T-helper 1 cell treated with Interleukin-12 subunit alpha and Interleukin-12 subunit beta and Interleukin-4 antibody, amounts not matched to agents 30 μg/mL and 1 μg/mL, for 36 hours (primary cell): ENCODE measurements around the gene ARHGAP26.
A peak's percentile ranks its signal among the peaks of the same experiment; 100 is the strongest.
"Not testable (repeated sequence)": the region's sequence is repeated elsewhere in the genome, so short reads cannot be mapped to it uniquely, and the experiment has no call there.

Experiments
- H3K27ac Mint-ChIP-seq: one replicate; pipeline ENCODE4 v1.8.0; 2021; ENCODE audit warnings: mild to moderate bottlenecking, mixed read lengths
- H3K27me3 Mint-ChIP-seq: one replicate; pipeline ENCODE4 v1.8.0; 2021; ENCODE audit warnings: low read depth, mixed read lengths
- H3K36me3 Mint-ChIP-seq: one replicate; pipeline ENCODE4 v1.8.0; 2021; ENCODE audit warnings: low read depth, mixed read lengths
- H3K4me1 Mint-ChIP-seq: one replicate; pipeline ENCODE4 v1.8.0; 2021; ENCODE audit warnings: low read depth, mixed read lengths
- H3K4me3 Mint-ChIP-seq: one replicate; pipeline ENCODE4 v1.8.0; 2021; ENCODE audit warnings: mild to moderate bottlenecking, moderate library complexity, mixed read lengths
- H3K9me3 Mint-ChIP-seq: one replicate; pipeline ENCODE4 v1.8.0; 2021; ENCODE audit warnings: mixed read lengths

Gene ARHGAP26

DNA sequence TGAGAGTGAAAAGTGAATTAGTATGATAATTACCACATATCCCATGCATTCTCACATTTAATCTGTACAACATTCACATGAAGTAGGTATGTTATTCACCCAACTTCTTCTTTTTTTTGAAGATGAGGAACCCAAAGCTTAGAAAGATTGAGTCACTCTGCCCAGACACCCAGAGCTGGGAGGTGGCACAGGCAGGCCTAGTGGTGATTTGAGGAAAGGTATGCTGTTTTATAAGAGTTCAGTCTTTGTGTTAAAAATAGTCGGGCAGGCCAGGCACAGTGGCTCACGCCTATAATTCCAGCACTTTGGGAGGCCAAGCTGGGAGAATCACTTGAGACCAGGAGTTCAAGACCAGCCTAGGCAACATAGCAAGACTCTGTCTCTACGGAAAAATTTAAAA, 348.0 kb downstream of the ARHGAP26 start:
- H3K4me3 Mint-ChIP-seq = no peak overlapping the region

DNA sequence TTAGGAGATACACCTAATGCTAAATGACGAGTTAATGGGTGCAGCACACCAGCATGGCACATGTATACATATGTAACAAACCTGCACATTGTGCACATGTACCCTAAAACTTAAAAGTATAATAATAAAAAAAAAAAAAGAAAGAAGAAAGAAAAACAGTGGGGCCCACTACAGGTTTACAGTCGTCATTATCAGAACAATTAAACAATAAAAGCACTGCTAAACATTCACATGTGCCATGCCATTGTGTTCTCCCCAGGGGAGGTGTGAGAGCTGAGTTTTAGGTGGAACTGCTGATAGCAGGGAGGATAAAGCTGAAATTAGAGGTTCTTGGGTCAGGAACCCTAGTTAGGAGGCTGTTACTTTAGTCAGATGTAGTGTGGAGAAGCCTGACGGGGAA, 348.6 kb downstream of the ARHGAP26 start:
- peaks cover 20% of the 10 kb centered on the region for H3K4me1 Mint-ChIP-seq
- H3K27ac Mint-ChIP-seq, H3K27me3 Mint-ChIP-seq, H3K4me3 Mint-ChIP-seq, H3K9me3 Mint-ChIP-seq: not testable (repeated sequence)
- H3K36me3 Mint-ChIP-seq = peaks cover 12% of the 10 kb centered on the region

More for the DNA sequence above, 348.0 kb downstream of the ARHGAP26 start:
- peaks cover 12% of the 10 kb centered on the region for H3K36me3 Mint-ChIP-seq
- no peak overlapping the region for H3K27ac Mint-ChIP-seq
- no peaks in the 10 kb centered on the region for H3K27me3 Mint-ChIP-seq
- no peaks in the 10 kb centered on the region for H3K9me3 Mint-ChIP-seq
- H3K4me1 Mint-ChIP-seq = peaks cover 20% of the 10 kb centered on the region

DNA sequence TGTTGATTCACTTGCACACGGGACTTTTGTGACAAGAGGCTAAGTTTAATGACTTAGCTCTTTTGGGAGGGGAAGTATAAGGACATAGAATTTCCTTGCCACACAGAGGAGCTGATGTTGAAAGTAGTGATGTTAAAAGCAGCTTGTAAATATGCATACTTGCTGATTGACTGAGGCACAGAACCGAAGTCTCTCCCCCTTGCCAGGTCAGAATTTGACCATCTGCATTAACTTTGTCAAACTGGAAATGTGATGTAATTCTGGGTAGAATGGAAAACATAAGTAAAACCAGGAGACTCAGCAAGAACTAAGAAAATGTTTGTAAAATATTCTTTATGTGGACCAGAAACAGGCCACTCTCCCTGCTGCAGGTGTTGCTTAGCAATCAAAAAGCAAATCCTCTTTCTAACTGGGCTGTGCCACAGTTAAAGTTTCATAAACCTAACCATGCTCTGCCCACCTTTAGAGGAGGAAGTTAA, 349.2 kb downstream of the ARHGAP26 start:
- Mint-ChIP-seq H3K4me1 (peaks cover 19% of the 10 kb centered on the region), H3K4me3 (no peak overlapping the region), H3K36me3 (peaks cover 12% of the 10 kb centered on the region), H3K27me3 (no peaks in the 10 kb centered on the region), H3K9me3 (no peaks in the 10 kb centered on the region), H3K27ac (peak overlapping the region; percentile 21)

DNA sequence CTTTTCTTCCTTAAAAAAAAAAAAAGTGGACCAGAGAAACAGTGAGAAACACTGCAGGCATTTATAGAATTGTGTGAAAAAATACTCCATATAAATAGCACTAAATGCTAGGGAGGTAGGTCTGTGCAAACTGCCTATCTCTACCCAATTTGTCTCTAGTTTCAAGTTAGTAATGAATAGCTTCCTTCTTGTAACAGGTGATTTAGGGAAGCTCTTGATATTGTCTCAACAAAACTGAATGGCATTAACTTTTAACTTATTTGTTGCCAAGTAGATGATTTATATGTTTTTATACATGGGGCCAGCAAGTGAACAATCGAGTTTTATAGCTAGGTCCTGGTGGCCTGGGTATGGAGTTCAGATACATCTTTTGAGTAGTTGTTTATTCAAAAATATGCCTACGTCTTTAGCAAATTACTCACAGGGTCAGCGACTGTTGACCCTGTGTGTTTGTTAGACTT, 349.7 kb downstream of the ARHGAP26 start:
- Mint-ChIP-seq H3K36me3 (peaks cover 12% of the 10 kb centered on the region), H3K4me3 (no peak overlapping the region), H3K27ac (no peak overlapping the region), H3K27me3 (no peaks in the 10 kb centered on the region), H3K4me1 (peaks cover 16% of the 10 kb centered on the region), H3K9me3 (no peaks in the 10 kb centered on the region)

DNA sequence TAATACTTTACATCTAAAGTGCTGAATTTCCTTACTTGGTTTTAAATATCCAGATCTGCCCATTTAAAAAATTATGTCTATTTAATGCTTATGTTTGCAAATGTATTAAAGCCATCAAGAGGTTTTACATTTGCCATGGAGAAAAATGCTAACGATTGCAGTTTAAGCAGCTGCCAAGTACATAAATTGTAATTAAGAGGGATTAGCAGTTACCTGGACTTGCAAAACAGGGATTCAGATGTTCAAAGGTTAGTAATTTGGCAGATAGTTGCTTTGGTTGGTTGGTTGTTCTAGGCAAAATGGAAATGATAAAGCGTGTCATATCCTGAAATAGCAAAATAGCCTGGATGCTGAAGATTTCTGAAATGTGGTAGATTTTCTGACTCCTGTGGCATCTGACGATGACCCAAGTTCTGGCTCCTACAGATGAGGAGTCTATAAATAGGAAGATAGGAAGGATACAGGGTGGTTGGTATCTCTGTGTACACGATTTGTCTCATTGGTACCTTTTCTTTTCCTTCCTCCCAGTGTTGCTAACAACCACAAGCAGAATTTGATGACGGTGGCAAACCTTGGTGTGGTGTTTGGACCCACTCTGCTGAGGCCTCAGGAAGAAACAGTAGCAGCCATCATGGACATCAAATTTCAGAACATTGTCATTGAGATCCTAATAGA, 350.4 kb downstream of the ARHGAP26 start:
- Mint-ChIP-seq H3K4me1 (peaks cover 16% of the 10 kb centered on the region), H3K27me3 (no peaks in the 10 kb centered on the region), H3K36me3 (peaks cover 13% of the 10 kb centered on the region), H3K27ac (no peak overlapping the region), H3K9me3 (no peaks in the 10 kb centered on the region), H3K4me3 (no peak overlapping the region)

DNA sequence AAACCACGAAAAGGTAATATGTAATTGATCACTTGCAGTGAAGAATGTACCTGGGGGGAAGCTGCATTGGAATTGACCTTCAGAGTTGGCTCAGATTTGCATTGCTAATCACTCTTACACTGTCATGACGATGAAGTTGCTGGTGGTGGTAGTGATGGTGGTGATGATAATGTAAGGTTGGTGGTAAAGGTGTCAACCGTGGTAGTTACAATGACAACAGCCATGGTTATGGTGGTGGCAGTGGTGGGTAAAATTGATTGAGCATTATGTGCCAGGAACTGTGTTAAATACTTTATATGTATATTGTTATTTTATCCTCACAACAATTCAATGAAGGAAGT, 350.9 kb downstream of the ARHGAP26 start:
- H3K27me3 Mint-ChIP-seq = no peaks in the 10 kb centered on the region
- no peak overlapping the region for H3K4me3 Mint-ChIP-seq
- H3K9me3 Mint-ChIP-seq = no peaks in the 10 kb centered on the region
- peaks cover 16% of the 10 kb centered on the region for H3K4me1 Mint-ChIP-seq
- H3K27ac Mint-ChIP-seq = no peak overlapping the region
- H3K36me3 Mint-ChIP-seq = peaks cover 13% of the 10 kb centered on the region

DNA sequence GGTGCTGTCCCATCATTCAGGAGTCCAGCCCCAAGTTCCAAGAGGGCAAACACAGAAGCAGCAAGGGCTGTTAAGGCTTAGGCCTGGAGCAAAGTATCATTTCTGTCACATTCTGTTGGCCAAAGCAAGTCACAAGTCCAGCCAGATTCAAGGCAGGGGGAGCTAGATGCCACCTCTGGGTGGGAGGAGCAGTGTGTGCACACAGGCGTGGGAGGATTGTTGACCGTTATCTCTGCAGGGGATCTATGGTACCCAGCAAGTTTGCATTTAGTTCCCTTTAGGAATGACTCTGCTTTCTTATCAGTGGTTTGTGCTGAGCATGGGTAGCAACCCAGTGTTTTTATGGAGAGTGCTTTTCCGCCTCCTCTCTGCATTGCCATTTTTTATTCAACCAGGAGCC, 354.4 kb downstream of the ARHGAP26 start:
- H3K4me3 Mint-ChIP-seq = no peak overlapping the region
- H3K27ac Mint-ChIP-seq = no peak overlapping the region
- H3K36me3 Mint-ChIP-seq = peaks cover 16% of the 10 kb centered on the region
- H3K4me1 Mint-ChIP-seq = peaks cover 6% of the 10 kb centered on the region
- no peaks in the 10 kb centered on the region for H3K9me3 Mint-ChIP-seq
- no peaks in the 10 kb centered on the region for H3K27me3 Mint-ChIP-seq

DNA sequence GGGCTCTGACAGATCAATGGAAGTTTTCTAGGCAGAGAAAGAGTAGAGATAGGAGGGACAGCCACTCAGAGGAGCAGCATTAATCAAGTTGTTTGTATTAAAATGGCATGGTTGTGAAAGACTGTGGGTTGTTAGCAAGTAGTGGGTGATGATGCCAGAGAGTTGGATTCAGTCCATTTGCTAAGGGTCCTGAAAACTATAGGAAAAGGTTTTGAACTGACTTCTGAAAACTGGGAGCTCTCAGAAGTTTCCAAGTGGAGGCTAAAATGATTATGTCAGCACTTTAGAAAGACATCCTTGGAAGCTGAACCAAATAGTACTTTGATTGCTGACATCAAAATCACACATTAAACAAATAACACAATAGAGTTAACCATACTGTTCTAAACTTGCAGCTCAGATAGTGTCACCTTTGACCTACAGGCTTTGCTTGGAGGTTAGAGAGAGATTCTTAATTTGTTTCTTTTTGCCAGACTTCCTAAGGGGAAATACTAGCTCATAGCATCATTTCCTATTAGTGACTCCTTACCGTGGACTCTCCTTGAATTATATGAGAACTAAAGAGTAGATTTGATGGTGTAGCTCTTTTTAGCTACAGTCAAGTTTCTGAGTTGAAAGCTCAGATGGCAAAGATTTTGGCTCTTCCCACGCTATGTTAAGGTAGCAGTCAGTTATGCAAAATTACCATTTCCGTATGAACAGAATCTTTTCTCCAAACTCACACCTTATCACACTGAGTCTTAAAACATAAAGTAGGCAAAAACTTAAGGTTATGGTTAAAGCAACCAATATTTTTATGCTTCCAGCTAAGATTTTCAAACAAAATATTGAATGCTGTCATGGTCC, 356.2 kb downstream of the ARHGAP26 start:
- no peaks in the 10 kb centered on the region for H3K27me3 Mint-ChIP-seq
- H3K4me3 Mint-ChIP-seq = no peak overlapping the region
- H3K4me1 Mint-ChIP-seq = no peaks in the 10 kb centered on the region
- no peak overlapping the region for H3K27ac Mint-ChIP-seq
- peaks cover 9% of the 10 kb centered on the region for H3K36me3 Mint-ChIP-seq
- no peaks in the 10 kb centered on the region for H3K9me3 Mint-ChIP-seq

DNA sequence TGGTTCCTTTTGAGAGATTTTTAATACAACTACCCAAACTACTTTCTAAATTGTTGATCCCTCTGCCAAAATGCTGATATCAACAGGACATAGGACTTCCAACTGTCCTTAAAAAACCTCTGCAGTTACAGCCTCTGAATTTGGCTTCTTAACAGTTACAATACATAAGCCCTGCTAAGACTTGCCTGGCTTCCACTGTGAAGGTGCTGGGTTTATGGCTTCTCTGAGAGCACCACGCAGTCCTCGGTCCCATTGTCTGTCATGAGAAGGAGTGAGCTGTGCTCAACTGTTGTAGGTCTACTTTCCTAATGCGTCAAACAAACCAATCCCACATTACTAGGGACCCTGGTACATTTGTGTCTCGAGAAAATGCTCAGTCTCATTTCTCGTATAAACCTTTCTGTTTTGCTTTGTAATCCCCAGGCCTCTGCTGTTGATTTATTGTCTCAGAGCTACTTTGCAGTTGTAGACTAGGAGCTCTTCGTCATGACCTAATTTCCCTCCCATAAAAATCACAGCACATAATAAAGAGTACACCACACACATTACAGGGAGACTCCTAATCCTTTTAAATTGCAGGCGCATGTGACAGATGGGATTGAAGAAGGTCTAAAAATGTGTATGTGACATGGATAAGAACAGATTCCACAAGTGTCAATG, 358.4 kb downstream of the ARHGAP26 start:
- H3K4me1 Mint-ChIP-seq = no peaks in the 10 kb centered on the region
- H3K27me3 Mint-ChIP-seq = no peaks in the 10 kb centered on the region
- H3K4me3 Mint-ChIP-seq = no peak overlapping the region
- no peaks in the 10 kb centered on the region for H3K9me3 Mint-ChIP-seq
- no peak overlapping the region for H3K27ac Mint-ChIP-seq
- peaks cover 4% of the 10 kb centered on the region for H3K36me3 Mint-ChIP-seq

DNA sequence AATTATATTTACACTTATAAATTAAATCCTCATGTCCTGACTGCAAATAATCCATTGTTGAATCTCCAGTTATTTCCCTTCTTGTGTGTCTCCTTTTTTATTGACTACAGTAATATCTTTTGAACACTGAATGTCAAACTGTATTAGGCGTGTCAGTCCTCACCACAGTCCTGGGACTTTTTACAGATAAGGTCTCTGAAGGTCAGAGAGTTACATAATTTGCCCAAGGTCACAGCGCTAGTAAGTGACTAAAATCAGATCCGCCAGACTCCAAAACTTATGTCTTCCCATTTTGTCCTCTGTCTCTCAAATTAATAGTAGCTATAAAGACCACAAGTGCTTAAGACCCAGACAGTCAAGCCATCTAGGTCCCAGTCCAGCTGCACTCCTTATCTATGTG, 359.0 kb downstream of the ARHGAP26 start:
- peaks cover 4% of the 10 kb centered on the region for H3K36me3 Mint-ChIP-seq
- no peaks in the 10 kb centered on the region for H3K4me1 Mint-ChIP-seq
- H3K4me3 Mint-ChIP-seq = no peak overlapping the region
- H3K27ac Mint-ChIP-seq = no peak overlapping the region
- no peaks in the 10 kb centered on the region for H3K9me3 Mint-ChIP-seq
- H3K27me3 Mint-ChIP-seq = no peaks in the 10 kb centered on the region

DNA sequence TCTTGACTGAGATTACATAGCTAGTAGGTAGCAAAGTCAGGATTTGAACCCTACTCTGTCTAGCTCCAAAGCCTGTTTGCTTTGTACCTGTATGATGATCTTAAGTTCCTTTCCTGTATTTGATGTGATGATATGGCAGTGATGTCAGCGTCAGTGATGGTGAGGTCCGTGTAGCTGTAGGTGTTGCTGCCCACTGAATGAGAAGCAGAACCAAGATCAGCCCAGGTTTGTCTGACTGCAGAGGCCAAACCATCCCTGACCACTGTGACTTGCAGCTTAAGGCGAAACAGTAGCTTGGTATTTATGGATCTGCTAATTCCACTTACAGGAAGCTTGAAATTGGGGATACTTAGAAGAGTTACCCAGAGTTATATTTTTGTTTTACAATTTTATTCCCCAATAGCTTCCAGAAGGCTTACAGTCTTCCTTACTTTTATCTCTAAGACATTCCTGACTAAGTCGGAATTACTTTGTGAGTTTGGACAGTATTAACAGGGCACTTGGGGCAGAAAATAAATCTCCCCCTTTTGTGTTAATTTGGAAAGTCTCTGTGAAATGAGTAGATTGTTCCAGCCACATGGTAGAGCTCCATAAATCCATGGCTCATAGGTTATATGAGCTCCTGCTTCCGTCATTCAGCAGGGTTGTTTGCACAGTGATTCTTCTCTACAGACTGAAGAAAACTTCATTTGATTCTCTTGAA, 359.9 kb downstream of the ARHGAP26 start:
- H3K4me3 Mint-ChIP-seq = no peak overlapping the region
- no peak overlapping the region for H3K27ac Mint-ChIP-seq
- H3K4me1 Mint-ChIP-seq = no peaks in the 10 kb centered on the region

DNA sequence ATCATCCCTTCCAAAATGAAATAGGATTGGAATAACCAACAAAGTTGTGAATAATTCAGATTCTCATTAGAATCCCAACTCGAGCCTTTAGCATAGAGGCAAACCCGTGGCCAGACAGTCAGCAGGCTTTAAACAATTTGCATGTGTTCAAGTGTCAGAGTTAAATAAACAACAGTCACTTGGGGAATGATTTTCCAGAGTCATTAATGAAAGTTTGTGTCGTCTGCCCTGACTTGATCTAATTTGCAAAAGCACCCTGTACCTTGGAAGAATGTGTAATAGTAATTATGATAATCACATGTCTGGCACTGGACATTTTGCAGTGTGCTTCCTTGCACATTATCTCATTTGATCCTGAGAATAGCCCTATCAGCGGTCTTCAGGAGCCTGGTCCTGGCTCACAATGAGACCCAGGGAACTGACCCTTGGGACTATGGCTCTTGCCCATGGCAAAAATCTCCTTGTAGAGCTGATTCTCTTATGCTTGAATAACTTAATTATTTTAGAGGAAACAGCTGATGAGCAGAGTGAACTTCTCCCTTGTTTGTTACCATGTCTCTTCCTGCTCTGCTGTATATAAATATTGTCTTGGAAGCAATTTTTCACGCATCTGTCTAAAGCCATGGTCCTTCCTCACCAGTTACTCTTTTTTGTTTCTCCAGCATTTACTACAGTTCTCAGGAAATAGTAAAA, 360.6 kb downstream of the ARHGAP26 start:
- no peaks in the 10 kb centered on the region for H3K4me1 Mint-ChIP-seq
- H3K4me3 Mint-ChIP-seq = no peak overlapping the region
- no peak overlapping the region for H3K27ac Mint-ChIP-seq
- peaks cover 8% of the 10 kb centered on the region for H3K36me3 Mint-ChIP-seq
- no peaks in the 10 kb centered on the region for H3K27me3 Mint-ChIP-seq
- H3K9me3 Mint-ChIP-seq = no peaks in the 10 kb centered on the region

More for the DNA sequence above, 359.9 kb downstream of the ARHGAP26 start:
- H3K9me3 Mint-ChIP-seq = no peaks in the 10 kb centered on the region
- no peaks in the 10 kb centered on the region for H3K27me3 Mint-ChIP-seq
- peaks cover 9% of the 10 kb centered on the region for H3K36me3 Mint-ChIP-seq

DNA sequence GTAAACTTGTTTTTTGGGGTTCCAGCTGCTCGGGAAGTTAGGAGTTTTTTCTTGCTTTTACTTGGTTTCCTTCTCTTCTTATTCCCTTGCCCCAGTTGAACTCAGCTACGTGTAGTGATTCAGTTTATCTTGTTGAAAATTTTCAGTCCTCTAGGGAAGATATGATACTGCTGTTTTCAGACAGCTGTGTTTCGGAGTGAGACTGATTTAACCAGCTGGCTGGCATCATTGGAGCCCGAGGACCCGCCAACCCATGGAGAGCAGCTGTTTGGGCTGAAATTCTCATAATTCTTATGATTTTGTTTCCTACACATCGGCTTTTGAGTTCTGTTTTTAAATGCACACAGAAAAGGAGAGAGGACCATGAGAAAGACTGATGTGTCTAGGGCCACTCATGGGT, 361.8 kb downstream of the ARHGAP26 start:
- H3K4me1 Mint-ChIP-seq = no peaks in the 10 kb centered on the region
- H3K36me3 Mint-ChIP-seq = peaks cover 8% of the 10 kb centered on the region

DNA sequence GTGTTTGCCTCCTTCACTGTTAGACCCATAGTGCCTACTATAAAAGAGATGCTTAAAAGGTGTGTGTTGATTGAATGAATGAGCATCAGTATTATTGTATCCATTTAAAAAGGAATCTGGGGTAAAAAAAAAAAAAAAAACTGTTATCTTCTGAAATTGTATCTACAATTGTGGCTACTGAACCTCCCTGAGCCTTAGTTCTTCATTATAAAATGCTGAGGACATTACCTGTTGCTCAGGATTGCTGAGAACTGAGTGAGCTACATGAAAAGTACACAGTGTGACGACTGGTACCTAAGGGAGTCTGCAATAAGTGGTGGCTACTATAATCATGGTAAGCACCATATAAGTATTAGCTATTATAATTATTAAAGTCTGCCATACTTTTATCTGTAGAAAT, 362.6 kb downstream of the ARHGAP26 start:
- Mint-ChIP-seq H3K9me3 (no peaks in the 10 kb centered on the region), H3K4me3 (no peak overlapping the region), H3K27ac (no peak overlapping the region), H3K4me1 (peaks cover 4% of the 10 kb centered on the region), H3K36me3 (peaks cover 10% of the 10 kb centered on the region), H3K27me3 (no peaks in the 10 kb centered on the region)

More for the DNA sequence above, 361.8 kb downstream of the ARHGAP26 start:
- Mint-ChIP-seq H3K27ac (no peak overlapping the region), H3K4me3 (no peak overlapping the region), H3K27me3 (no peaks in the 10 kb centered on the region), H3K9me3 (no peaks in the 10 kb centered on the region)
